GM12801 (cell line): ENCODE measurements around the gene SERPINA5.
A peak's percentile ranks its signal among the peaks of the same experiment; 100 is the strongest.

Source experiments
- TF ChIP-seq, protein P1 (sequence below): IDR thresholded peaks from one replicate; pipeline ENCODE4 v1.5.1; 2011; ENCODE audit warnings: control low read depth; ENCODE audit not compliant: insufficient read length; ENCODE audit errors: extremely low read depth

SERPINA5 gene

GRCh38 chr14:94547151-94547680, 34.0 kb upstream of the SERPINA5 start:
- TF ChIP-seq, protein P1, sequence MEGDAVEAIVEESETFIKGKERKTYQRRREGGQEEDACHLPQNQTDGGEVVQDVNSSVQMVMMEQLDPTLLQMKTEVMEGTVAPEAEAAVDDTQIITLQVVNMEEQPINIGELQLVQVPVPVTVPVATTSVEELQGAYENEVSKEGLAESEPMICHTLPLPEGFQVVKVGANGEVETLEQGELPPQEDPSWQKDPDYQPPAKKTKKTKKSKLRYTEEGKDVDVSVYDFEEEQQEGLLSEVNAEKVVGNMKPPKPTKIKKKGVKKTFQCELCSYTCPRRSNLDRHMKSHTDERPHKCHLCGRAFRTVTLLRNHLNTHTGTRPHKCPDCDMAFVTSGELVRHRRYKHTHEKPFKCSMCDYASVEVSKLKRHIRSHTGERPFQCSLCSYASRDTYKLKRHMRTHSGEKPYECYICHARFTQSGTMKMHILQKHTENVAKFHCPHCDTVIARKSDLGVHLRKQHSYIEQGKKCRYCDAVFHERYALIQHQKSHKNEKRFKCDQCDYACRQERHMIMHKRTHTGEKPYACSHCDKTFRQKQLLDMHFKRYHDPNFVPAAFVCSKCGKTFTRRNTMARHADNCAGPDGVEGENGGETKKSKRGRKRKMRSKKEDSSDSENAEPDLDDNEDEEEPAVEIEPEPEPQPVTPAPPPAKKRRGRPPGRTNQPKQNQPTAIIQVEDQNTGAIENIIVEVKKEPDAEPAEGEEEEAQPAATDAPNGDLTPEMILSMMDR: no peak

DNA sequence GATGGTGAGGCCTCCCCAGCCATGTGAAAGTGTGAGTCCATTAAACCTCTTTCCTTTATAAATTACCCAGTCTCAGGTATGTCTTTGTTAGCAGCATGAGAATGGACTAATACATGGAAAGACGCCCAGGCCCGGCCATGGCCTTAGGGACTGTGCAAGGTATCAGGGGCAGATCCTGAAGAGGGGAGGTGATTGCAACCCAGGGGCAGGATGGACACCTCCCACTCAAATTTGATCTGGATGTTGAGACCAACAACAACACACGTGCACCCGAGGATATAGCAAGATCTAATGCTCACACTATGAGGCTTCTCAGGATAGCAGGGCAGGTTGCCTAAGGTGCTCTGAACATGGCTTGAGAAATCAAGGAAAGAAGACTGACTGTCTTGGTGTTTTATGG, 33.5 kb upstream of the SERPINA5 start:
- TF ChIP-seq, protein P1: no peak

GRCh38 chr14:94548131-94548998, 32.9 kb upstream of the SERPINA5 start:
- TF ChIP-seq, protein P1: no peak

GRCh38 chr14:94548999-94549985, 31.9 kb upstream of the SERPINA5 start:
- TF ChIP-seq, protein P1: peak; percentile 36

- TF ChIP-seq, protein P1: no peak
These were observed 31.2 kb upstream of the SERPINA5 start for GRCh38 chr14:94550041-94550440.

- TF ChIP-seq, protein P1: no peak
These were observed 25.2 kb upstream of the SERPINA5 start for GRCh38 chr14:94555991-94556390.

- TF ChIP-seq, protein P1: no peak
These were observed 23.9 kb upstream of the SERPINA5 start for GRCh38 chr14:94557327-94557726.
